Ishikawa (cell line): ENCODE data around the gene LRRC45.

Experiments
- CEBPB ChIP-seq: IDR thresholded peaks from 2 replicates; pipeline ENCODE4 v1.6.1; 2012
- CREB1 ChIP-seq: IDR thresholded peaks from 2 replicates; pipeline ENCODE4 v1.6.1; 2012; ENCODE audit warnings: low read depth
- EGR1 ChIP-seq: IDR thresholded peaks from 2 replicates; pipeline ENCODE4 v1.6.1; 2012
- EP300 ChIP-seq: IDR thresholded peaks from 2 replicates; pipeline ENCODE4 v1.6.1; 2012; ENCODE audit warnings: borderline replicate concordance
- FOXM1 ChIP-seq: IDR thresholded peaks from 2 replicates; pipeline ENCODE4 v1.6.1; 2012; ENCODE audit warnings: low read depth, borderline replicate concordance
- MAX ChIP-seq: IDR thresholded peaks from 2 replicates; pipeline ENCODE4 v1.6.1; 2012
- NFIC ChIP-seq: IDR thresholded peaks from 2 replicates; pipeline ENCODE4 v1.6.1; 2012
- RAD21 ChIP-seq: IDR thresholded peaks from 2 replicates; pipeline ENCODE4 v1.6.1; 2012; ENCODE audit warnings: low read depth
- REST ChIP-seq: IDR thresholded peaks from 2 replicates; pipeline ENCODE4 v1.6.1; 2012; ENCODE audit warnings: low read depth, mild to moderate bottlenecking
- TAF1 ChIP-seq: IDR thresholded peaks from 2 replicates; pipeline ENCODE4 v1.6.1; 2012; ENCODE audit warnings: low read depth, mild to moderate bottlenecking
- TCF12 ChIP-seq: IDR thresholded peaks from 2 replicates; pipeline ENCODE4 v1.6.1; 2012; ENCODE audit warnings: low read depth
- TEAD4 ChIP-seq: IDR thresholded peaks from 2 replicates; pipeline ENCODE4 v1.6.1; 2012
- USF1 ChIP-seq: IDR thresholded peaks from 2 replicates; pipeline ENCODE4 v1.6.1; 2012
- YY1 ChIP-seq: IDR thresholded peaks from 2 replicates; pipeline ENCODE4 v1.6.1; 2012; ENCODE audit warnings: low read depth
- ZBTB7A ChIP-seq: IDR thresholded peaks from 2 replicates; pipeline ENCODE4 v1.6.1; 2012; ENCODE audit warnings: low read depth

Gene LRRC45

GRCh38 chr17:82050761-82051641 is 27.9 kb downstream of the LRRC45 start:
- no peak for TF ChIP-seq YY1
- no peak for TF ChIP-seq TAF1
- no peak for TF ChIP-seq USF1
- TF ChIP-seq NFIC = no peak
- peak; percentile 87 for TF ChIP-seq ZBTB7A
- TF ChIP-seq TEAD4 = no peak

- TF ChIP-seq USF1 (no peak), CEBPB (no peak), RAD21 (no peak), CREB1 (no peak; the same call in 1 of the 2 replicates), EP300 (no peak), TEAD4 (no peak), YY1 (peak; percentile 71; the same call in 1 of the 2 replicates), NFIC (no peak), ZBTB7A (0 out of 2 replicates have a peak, but pooled peaks have one; percentile 8), MAX (peak; percentile 52), TAF1 (peak; percentile 71), REST (no peak), FOXM1 (no peak), EGR1 (peak; percentile 34; the same call in 1 of the 2 replicates), TCF12 (no peak)
These were observed 28.9 kb downstream of the LRRC45 start, which contains the start of the genes GPS1 and RFNG for GRCh38 chr17:82051776-82052637. GPS1 (plus strand) TSS chr17:82051898; CDS start chr17:82051932, 34 bp downstream. RFNG (minus strand) TSS chr17:82051811; CDS start chr17:82051766, 45 bp downstream.

GRCh38 chr17:82052638-82053059 is 29.5 kb downstream of the LRRC45 start:
- TF ChIP-seq TEAD4 (no peak), REST (no peak), CREB1 (no peak), MAX (no peak), TCF12 (no peak), USF1 (no peak), NFIC (no peak), EGR1 (no peak)

GRCh38 chr17:82053130-82053529 is 30.0 kb downstream of the LRRC45 start:
- TF ChIP-seq MAX (no peak), REST (no peak), TCF12 (no peak), CEBPB (no peak), EP300 (no peak), YY1 (no peak), ZBTB7A (no peak), FOXM1 (no peak), RAD21 (no peak), NFIC (no peak), TEAD4 (no peak), TAF1 (no peak), CREB1 (no peak)
